Measurements from ENCODE around the gene ZNF766. TPM values are rescaled to one million over a fixed set of nuclear protein-coding genes. Genes with fewer than 3 reads are reported as not detected.

The ZNF766 gene
- total RNA-seq = 9.6 and 14.7 TPM in 2 replicates

GRCh38 chr19:52269338-52270261, at the start of gene ZNF766:
Gene ZNF766, plus strand, starts transcription at chr19:52269587. Its CDS starts 27 bp downstream, at chr19:52269614.

GRCh38 chr19:52296773-52297600, 27.6 kb downstream of the ZNF766 start, which contains the start of gene ZNF480:
Gene ZNF480, plus strand, starts transcription at chr19:52297169. Its CDS starts 3,244 bp downstream, at chr19:52300413.

DNA sequence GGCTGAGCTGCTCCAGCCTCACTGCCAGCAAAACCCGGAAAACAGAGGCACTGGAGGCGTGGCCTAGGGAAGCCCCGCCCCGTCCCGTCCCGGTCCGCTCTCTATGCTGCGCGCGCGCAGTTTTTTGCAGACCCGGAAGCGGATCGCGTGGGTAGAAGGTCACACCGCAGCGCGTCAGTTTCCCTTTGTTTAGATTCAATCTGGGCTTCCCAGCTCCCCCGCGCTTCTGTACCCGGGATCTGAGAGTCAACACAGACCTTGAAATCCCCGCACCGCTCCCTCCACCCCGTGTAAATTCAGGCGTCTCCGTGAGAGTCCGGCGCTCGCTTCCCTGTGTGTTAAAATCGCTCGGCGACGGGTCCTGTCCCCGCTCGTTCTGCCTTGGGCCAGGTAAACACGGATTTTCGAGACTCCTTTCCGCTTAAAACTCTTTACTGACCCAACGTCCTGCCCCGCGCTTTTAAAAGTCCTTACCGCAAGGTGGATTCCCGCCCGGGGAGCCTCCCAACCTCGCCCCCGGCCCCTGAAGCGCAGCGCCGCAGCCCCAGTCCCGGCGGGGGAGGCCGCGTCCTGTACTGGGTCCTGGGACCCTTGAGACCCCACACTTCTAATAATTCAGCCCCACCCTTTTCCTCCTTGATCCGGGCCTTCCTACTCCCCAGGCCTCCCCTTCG, 66.9 kb downstream of the ZNF766 start, which contains the start of gene ZNF610:
TSS of gene ZNF610 (plus strand) at position 127 of the 674 bp plus-strand sequence. CDS start 12,930 bp downstream, outside the sequence.

Other genes starting within 250 kb of the ZNF766 start
- gene ZNF614, start 241.2 kb upstream of the ZNF766 start, total RNA-seq = 10.7 and 12.7 TPM in 2 replicates
- 8.8 and 14.7 TPM in 2 replicates for gene ZNF432, start 220.7 kb upstream of the ZNF766 start, total RNA-seq
- gene ZNF841, start 173.8 kb upstream of the ZNF766 start, total RNA-seq = 21.5 and 43.4 TPM in 2 replicates
- gene ZNF616, start 129.6 kb upstream of the ZNF766 start, total RNA-seq = 12.8 and 18.3 TPM in 2 replicates
- gene ZNF836, start 98.0 kb upstream of the ZNF766 start, total RNA-seq = 3.1 and 7.6 TPM in 2 replicates
- 146 and 178 TPM in 2 replicates for gene PPP2R1A, start 79.5 kb upstream of the ZNF766 start, total RNA-seq
- 4.2 and 5.0 TPM in 2 replicates for gene ZNF480, start 27.6 kb downstream of the ZNF766 start, total RNA-seq
- gene ZNF610, start 66.7 kb downstream of the ZNF766 start, total RNA-seq = 2.5 and 4.8 TPM in 2 replicates
- gene ZNF880, start 100.3 kb downstream of the ZNF766 start, total RNA-seq = 28.8 and 31.0 TPM in 2 replicates
- gene ZNF528, start 128.3 kb downstream of the ZNF766 start, total RNA-seq = 17.1 and 26.5 TPM in 2 replicates
- under 0.01 TPM in 1 of 2 replicates, not detected in the other for gene ZNF534, start 159.6 kb downstream of the ZNF766 start, total RNA-seq
- gene ZNF578, start 184.0 kb downstream of the ZNF766 start, total RNA-seq = 3.5 and 6.2 TPM in 2 replicates

Measured in regular cardiac myocyte (primary cell).